ENCODE results near the gene OBSCN.
"Not testable (repeated sequence)": the region's sequence is repeated elsewhere in the genome, so short reads cannot be mapped to it uniquely, and the experiment has no call there.

OBSCN gene

DNA sequence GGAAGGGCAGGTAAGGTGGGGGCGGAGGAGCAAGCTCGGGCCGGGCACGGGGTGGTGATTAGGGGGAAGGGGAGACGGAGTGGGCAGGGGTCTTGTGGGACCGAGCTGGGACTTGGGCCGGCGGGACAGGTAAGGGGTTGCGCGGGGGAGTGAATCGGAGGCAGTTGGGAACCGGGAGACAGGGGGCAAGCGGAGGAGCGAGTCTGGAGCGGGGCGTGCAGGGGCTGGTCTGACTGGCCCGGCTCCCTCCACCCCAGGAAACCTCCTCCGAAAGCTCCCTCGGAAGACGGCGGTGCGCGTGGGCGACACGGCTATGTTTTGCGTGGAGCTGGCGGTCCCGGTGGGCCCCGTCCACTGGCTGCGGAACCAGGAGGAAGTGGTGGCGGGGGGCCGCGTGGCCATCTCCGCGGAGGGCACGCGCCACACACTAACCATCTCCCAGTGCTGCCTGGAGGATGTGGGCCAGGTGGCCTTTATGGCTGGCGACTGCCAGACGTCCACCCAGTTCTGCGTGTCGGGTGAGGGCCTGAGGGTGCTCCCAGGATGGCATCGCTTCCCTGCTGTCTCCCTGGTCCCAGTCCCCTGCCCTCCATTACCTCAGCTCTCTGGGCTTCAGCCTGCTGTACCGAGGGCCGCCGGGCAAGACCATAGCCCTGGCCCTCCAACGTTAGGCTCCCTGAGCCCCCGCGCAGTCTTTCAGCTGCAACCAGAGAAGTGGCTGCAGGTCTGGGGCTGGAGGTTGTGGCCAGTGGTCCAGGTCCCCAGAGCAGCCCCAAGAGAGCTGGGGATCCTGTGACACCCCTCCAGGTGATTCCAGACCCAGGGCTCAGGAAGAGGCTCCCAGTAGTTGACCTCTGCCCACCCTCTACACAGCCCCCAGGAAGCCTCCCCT is 6.3 kb downstream of the OBSCN start:
- no peak for DNase-seq

DNA sequence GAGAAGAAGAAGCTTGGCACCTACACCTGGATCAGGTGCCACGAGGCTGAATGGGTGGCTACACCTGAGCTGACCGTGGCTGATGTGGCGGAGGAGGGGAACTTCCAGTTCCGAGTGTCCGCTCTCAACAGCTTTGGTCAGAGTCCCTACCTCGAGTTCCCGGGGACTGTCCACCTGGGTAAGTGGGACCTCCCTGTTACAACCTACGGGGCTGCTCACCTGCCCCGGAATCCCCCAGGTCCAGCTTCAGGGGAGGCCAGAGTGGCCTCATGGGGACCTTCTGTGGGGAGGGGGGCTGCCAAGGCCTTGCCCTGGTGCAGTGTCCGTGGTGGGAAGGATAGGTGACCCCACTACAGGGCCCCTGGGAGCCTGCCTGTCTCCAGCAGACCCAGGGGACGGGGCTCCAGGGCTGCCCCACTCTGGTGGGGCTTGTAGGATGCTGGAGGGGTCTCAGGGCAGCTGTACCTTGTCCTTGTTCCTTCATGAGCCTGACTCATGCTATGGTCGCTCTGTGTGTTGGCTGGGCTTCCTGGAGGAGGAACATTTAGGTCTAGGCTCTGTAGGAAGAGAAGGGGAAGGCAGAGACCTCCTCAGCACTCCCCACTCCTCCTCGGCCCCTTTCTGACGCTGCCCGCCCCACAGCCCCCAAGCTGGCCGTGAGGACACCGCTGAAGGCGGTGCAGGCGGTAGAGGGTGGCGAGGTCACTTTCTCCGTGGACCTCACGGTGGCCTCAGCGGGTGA is 7.2 kb downstream of the OBSCN start:
- DNase-seq = no peak

DNA sequence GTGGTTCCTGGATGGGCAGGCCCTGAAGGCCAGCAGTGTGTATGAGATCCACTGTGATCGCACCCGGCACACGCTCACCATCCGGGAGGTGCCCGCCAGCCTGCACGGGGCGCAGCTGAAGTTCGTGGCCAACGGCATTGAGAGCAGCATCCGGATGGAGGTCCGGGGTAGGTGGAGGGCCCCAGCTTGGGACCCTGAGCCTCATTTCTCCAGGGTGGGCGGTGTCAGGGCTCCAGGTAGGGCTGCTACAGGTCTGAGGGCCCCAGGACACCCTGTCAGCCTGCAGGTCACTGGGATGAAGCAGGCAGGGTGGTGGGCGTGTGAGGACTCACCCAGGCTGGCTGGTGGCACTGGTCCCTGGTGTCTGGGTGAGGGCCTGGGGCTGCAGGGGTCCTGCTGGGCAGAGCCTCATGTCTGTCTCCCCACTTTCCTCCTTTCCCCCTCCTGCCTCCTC is 7.8 kb downstream of the OBSCN start:
- DNase-seq = no peak

DNA sequence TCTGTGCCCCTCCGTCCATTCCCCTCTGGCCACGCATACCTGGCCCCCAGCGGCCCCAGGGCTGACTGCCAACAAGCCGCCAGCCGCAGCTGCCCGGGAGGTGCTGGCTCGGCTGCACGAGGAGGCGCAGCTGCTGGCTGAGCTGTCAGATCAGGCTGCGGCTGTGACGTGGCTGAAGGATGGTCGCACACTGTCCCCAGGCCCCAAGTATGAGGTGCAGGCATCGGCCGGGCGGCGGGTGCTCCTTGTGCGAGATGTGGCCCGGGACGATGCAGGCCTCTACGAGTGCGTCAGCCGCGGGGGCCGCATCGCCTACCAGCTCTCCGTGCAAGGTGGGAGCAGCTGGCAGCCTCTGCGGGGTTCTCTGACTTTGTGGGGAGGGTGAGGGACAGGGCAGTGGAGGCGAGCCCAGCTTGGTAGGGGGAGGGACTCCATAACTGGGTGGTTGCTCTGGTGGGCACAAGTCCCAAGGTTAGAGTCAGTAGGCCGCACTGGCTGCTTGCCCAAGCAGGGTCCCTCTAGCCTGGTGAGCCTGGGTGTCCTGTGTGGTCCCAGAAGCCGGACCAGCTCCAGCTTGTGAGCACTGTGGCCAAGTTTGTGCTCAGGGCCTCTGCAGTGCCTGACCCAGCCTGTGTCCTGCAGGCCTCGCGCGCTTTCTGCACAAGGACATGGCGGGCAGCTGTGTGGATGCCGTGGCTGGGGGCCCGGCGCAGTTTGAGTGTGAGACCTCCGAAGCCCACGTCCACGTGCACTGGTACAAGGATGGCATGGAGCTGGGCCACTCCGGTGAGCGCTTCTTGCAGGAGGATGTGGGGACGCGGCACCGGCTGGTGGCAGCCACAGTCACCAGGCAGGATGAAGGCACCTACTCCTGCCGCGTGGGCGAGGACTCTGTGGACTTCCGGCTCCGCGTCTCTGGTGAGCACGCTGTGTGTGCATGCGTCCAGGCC is 8.8 kb downstream of the OBSCN start:
- DNase-seq = no peak

DNA sequence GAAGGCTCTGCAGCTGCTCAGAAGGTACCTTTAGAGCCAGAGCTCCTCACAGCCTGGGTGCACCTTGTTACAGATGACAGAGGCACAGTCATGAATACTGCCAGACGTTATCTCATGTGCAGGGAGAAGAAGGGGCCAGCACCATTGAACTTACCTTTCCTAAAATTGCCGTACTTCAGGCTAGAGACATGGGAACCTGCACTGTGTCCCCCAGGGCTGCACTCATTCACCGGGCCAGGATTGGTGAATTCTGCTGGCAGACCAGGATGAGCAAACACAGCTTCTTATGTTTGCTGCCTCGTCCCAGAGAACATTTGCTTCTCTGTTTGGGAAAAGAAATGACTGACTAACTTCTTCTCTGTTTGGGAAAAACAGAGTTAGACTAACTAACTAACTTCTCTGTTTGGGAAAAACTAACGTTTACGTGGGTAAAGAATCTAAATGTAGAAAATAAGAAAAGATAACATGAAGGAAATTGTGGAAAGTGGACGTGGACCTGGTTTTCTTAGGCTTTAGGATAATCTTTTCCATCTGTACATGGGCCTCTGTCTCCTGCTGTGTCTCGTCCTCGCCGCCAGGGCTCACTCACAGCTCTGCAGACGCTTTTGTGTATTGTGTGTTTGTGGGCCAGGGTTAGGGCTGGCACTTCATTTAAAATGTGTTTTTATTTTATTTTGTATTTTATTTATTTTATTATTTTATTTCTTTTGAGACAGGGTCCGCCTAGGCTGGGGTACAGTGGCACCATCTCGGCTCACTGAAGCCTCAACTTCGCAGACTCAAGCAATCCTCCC is 9.9 kb downstream of the OBSCN start:
- DNase-seq = no peak

DNA sequence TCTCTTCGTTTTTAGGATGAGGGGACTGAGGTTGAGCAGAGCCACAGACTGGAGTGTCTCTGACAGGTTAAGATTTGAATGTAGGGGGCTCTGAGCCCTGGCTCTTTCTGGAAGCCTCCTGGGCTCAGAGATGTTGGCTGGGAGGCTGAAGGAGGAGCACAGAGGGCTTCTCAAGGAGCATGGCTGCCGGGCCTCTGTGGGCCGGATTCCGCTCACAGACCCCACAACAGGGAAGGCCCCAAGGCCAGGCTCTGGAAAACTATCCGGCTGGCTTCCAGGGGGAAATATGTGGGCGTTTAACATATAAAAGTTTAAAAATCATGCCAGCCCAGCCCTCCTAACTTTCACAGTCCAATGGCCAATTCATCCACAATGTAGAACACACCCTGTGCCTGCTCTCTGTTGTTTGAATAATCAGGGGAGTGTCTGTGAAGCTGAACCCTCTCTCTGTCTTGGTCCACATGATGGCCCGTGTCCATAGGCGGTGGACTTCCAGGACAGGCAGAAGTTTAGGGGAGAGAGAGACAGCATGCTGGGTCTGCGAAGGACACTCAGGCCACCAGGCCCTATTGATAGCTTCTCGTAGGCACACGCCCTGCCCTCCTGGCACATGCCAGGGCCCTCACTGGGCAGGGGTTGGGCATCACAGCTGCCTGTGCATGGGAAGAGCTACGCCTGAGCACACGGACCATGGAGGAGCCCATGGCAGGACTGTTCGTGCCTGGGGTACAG is 10.8 kb downstream of the OBSCN start:
- DNase-seq = no peak

DNA sequence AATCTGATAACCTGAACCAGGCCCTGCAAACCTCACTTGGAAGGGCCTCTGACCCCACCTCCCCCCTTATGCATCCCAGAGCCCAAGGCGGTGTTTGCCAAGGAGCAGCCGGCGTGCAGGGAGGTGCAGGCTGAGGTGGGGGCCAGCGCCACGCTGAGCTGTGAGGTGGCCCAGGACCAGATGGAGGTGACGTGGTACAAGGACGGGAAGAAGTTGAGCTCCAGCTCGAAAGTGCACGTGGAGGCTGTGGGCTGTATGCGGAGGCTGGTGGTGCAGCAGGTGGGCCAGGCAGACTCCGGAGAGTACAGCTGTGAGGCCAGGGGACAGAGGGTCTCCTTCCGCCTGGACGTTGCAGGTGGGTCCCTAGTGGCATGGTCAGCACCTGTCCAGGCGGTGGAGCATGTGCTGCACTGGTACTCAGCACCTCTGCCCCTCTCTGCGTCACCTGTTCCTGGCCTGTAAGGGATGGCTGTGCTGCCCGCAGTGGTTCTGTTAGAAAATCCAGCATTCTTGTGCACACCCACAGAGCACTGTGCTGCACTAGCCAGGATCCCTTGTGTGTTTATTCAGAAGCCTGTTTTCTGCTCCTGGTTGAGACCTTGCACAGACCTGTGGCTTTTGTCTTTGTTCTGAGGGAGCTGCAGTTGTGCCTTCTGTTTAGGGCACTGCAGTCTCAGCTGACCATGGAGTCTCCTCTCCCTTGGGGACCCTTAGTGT is 11.6 kb downstream of the OBSCN start:
- no peak for DNase-seq

DNA sequence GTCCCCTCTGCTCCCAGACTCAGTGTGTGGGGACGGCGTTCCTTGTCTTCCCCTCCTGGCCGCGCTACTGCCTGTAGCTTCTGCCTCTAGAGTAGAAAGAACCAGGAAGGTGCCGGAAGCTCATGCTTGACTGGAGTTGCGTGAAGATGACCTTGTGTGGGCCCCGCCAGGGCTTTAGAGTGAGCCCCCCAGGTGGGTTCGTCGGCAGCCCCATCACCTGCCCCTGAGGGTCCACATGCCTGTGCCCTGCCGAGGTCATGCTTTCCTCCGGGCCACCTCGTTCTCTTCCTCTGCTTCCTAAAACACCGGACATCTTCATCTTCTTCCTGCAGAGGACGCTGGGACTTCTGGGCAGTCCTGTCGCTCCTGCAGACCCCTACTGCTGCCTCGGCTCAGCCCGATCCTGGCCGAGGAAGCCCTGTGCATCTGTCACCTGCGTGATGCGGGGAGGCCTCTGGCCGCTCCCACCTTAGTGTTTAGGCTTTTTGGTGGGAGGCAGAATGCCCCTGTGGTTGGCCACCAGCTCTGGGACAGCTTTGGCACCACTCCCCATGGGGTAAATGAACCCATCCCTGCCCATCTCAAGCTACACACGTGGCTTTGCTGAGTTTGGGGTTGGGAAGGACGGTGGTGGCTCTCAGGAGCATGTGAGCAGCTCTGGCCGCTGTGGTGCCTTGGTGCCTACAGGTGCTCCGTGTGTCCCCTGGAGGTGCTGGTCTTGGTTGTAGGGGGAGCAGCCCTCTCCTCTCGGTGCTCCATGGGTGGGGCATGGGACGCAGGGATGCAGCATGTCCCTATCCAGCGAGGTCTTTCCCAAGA is 12.3 kb downstream of the OBSCN start:
- DNase-seq = no peak

DNA sequence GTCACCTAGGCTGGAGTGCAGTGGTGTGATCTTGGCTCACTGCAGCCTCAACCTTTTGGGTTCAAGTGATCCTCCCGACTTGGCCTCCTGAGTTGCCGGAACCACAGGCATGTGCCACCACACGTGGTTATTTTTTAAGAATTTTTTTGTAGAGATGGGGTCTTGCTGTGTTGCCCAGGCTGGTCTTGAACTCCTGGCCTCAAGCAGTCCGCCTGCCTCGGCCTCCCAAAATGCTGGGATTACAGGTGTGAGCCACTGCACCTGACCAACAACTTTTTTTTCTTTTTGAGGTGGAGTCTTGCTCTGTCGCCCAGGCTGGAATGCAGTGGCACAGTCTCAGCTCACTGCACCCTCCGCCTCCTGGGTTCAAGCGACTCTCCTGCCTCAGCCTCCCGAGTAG is 13.3 kb downstream of the OBSCN start:
- DNase-seq = not testable (repeated sequence)

DNA sequence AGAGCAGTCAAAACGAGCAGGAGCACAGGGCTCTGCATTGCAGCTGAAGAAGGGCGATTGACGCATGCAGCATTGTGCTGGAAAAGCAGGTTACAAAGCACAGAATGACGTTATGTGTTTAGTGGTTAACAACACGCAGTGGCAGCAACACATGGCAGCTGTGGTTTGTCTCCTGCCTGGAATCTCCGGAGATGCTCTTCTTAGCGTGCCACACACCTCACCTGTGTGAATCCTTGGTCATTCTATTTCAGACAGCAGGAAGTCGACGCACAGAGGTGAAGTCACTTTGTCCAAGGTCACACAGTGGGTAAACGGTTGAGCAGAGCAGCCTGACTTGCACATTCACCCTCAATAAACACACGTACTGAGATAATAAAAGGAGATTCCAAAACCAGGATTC is 14.7 kb downstream of the OBSCN start:
- no peak for DNase-seq

DNA sequence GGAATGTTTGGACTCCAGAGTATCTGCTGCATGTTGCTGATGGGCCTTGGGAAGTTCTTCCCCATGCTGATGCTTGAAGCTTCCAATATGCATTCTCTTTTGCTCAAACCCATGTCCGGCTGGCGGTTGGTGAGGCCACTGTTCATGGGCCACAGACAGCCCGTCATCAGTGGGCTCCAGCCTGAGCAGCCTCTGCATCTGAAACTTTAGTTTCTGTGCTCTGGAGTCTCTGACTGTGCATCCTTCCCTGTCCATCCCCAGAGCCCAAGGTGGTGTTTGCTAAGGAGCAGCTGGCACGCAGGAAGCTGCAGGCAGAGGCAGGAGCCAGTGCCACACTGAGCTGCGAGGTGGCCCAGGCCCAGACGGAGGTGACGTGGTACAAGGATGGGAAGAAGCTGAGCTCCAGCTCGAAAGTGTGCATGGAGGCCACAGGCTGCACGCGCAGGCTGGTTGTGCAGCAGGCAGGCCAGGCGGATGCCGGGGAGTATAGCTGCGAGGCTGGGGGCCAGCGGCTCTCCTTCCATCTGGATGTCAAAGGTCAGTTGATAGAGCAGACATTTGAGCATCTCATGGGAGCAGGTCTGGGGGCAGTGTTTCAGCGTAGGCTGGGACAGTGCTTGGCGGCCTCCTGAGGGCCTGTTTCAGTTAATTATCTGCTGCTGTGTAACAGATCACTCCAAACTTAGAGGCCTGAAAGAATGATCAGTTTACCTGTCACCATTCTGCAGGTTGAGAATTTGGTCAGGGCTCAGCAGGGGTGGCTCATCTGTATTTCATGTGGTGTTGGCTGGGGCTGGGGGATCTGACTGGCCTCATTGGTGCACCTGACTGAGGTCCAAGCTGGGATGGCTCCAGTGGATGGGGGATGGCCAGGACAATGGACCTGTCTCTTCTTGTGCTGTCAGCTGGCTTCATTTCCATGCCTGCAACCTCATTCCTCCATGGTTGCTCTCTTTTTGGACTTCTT is 16.6 kb downstream of the OBSCN start:
- no peak for DNase-seq

DNA sequence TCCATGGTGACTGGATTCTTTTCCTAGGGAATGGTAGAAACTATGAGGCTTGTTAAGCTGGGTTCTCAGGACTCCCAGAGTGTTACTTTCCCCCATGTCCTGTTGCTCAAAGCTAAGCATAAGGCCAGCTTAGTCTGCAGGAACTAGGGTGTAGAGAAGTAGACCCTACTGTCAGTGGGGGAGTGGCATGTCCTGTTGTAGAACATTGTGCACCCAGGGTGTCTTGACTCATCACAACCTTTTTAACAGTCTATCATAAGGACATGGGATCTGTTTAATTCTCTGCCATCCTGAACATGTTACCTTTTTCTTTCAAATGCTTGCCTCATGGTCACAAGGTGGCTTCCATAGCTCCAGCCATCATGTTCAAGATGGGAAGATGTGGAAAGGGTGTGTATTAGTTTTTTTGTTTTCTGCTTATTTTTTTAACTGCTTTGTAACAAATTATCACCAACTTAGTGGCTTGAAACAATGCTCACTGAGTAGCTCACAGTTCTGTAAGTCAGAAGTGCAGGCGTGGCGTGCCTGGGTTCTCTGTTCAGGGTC is 17.4 kb downstream of the OBSCN start:
- DNase-seq = no peak

DNA sequence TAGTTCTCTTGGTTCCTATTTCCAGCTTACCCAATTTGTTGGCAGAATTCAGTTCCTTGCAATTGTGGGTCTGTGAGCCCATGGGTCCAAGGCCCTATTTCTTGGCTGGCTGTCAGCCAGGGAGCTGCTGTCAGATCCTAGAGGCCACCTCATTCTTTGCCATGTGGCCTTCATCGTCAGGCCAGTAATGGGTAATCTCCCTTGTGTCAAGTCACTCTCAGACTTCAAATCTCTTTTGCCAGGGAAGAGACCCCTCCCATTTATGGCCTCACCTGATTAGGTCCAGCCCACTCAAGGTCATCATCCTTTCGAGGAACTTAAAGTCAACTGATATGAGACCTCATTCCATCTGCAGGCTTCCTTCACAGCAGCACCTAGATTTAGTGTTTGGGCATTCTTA is 17.9 kb downstream of the OBSCN start:
- DNase-seq = no peak

DNA sequence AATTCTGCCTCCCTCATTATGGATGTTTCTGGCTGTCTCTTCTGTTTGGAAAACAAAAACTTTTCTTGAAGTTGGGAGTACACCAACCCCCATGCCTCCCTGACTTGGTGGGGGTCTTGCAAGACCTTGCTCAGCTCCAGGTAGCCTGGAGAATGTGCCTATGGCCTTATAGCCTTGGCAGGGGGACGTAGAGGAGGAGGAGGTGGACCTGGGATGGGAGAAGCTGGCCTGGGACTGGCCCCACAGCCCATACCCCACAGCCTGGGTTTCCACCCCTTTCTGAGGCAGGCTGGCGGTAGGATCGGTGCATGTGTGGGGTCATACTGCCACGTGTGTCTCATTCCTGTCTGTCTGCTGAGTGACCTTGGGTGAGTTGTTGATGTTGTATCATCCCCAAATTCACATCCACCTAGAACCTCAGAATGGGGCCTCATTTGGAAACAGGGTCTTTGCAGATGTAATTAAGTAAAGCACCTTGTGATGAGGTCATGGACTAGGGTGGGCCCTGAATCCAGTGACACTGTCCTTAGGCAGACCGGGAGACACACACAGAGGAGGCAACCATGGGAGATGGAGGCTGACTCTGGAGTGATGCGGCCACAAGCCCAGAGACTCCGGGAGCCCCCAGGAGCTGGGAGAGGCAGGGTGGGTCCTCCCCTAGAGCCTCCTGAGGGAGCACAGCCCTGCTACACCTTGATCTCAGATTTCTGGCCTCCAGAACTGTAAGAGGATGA is 18.5 kb downstream of the OBSCN start:
- DNase-seq = no peak

DNA sequence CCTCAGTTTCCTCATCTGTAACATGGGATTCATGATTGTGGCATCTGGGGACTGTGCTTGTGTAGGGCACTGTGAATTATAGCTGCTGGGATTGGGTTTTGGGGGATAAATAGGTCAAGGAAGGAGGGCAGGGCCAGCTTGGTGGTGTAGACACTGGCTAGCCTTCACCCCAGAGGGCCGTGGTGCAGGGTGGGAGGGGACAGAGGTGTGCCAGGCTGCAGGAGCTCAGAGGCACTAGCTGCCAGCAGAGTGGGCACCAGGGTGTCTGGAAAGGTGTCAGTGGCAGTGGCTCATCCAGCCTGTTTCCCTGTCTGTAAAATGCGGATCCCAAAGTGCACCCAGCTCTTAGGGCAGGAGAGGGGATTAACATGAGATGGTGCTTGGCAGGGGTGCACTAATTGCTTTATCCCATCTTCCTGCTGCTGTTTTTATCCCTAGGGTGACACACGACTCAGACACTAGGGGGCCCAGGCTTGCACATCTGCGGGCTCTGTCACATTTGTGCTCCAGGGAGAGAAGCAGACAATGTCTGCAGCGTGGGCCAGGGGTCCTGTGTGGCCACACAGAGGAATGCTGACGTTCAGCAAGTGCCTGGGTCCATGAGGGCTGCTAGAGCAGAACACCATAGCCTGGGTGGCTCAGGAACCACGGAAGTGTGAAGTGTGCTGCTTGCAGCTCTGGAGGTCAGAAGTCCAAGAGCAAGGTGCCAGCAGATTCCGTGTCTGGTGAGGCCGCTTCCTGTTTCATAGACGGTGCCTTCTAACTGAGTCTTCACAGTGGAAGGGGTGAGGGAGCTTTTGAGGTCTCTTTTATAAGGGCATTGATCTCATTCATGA is 19.3 kb downstream of the OBSCN start:
- no peak for DNase-seq

DNA sequence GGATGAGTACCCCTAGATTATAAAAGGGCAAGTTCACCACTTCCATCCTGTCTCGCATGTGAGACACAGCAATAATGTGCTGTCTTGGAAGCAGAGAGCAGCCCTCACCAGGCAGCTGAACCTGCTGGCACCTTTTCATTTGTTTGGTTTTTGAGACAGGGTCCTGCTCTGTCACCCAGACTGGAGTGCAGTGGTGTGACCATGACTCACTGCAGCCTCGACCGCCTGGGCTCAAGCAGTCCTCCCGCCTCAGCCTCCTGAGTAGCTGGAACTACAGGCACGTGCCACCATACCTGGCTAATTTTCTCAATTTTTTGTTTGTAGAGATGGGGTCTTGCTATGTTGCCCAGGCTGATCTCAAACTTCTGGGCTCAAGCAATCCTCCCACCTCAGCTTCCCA is 20.3 kb downstream of the OBSCN start:
- DNase-seq = not testable (repeated sequence)

Measured in activated effector memory CD4-positive, alpha-beta T cell treated with Interleukin-2 at 50 U/mL for 16 hours (primary cell).